T-helper 2 cell treated with Interferon-gamma antibody and Interleukin-4, amounts not matched to agents 5 μg/mL and 100 μg/mL, for 36 hours (primary cell): ENCODE measurements around the gene ALK.

ENCODE experiments used
- DNase-seq: peaks from one replicate; pipeline ENCODE4 v3.0.0; 2021; ENCODE audit warnings: low spot score
- H3K27ac Mint-ChIP-seq: one replicate; pipeline ENCODE4 v1.8.0; 2021; ENCODE audit warnings: mild to moderate bottlenecking, mixed read lengths
- H3K27me3 Mint-ChIP-seq: one replicate; pipeline ENCODE4 v1.8.0; 2021; ENCODE audit warnings: low read depth, mixed read lengths
- H3K36me3 Mint-ChIP-seq: one replicate; pipeline ENCODE4 v1.8.0; 2021; ENCODE audit warnings: low read depth, mixed read lengths
- H3K4me1 Mint-ChIP-seq: one replicate; pipeline ENCODE4 v1.8.0; 2021; ENCODE audit warnings: low read depth, mixed read lengths
- H3K4me3 Mint-ChIP-seq: one replicate; pipeline ENCODE4 v1.8.0; 2022; ENCODE audit warnings: mild to moderate bottlenecking, moderate library complexity, mixed read lengths
- H3K9me3 Mint-ChIP-seq: one replicate; pipeline ENCODE4 v1.8.0; 2021; ENCODE audit warnings: mixed read lengths

ALK gene

DNA sequence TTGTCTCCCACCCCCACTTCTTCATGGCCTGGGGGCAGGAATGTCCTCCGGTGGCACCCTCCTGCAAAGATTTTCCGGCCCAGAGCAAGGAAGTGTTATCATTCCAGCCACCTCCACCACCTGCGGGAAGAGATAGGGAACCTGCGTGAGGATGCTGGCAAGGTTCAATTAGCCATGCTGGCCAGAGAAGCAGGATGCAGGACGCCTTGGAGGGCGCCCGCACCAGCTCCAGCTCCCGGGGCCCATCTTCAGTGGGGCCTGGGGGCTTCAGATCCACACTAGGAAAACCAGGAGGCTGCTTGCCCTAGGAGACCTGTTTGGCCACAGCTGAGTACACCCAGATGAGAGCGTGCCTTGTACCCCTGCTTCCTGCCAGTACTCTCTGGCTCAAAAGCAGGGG is 692.4 kb downstream of the ALK start:
- DNase-seq: no peak
- Mint-ChIP-seq H3K4me3 (no peak overlapping the region), H3K4me1 (no peaks in the 10 kb centered on the region), H3K9me3 (no peaks in the 10 kb centered on the region), H3K27me3 (no peaks in the 10 kb centered on the region), H3K27ac (no peak overlapping the region), H3K36me3 (no peaks in the 10 kb centered on the region)

DNA sequence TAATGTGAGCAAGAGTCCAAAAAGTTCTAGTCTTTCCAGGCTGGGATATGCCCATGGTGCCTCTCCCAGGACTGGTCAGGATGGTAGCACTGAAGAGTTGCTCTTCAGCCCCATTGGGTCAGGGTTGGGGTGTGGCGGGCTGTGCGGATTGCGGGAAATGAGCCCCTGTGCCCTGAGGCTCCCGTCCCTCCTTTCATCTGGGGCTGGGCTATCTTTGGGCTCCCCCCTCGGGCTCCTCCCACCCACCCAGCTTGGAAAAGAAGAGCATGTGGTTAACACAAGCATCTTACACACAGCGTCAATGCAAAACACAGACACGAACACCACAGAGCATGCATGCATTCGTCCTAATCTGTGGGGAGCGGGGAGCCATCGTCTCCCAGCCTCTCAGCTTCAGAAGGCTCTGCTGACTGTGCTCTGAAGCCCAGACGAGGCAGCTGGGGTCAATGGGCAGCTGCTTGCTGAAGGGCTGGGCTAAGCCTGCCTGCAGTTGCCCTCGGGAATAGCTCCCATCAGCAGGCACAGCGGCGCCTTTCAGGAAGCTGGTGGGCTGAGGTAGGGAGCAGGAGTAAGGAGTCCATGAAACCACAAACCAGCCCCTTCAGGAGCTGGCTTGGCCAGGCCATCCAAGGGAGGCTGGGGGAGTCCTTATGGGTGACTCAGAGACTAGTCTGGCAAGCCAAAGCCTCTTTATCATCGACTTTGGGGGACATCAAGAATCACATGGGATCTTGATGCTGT is 693.3 kb downstream of the ALK start:
- H3K9me3 Mint-ChIP-seq: no peaks in the 10 kb centered on the region
- no peaks in the 10 kb centered on the region for H3K27me3 Mint-ChIP-seq

DNA sequence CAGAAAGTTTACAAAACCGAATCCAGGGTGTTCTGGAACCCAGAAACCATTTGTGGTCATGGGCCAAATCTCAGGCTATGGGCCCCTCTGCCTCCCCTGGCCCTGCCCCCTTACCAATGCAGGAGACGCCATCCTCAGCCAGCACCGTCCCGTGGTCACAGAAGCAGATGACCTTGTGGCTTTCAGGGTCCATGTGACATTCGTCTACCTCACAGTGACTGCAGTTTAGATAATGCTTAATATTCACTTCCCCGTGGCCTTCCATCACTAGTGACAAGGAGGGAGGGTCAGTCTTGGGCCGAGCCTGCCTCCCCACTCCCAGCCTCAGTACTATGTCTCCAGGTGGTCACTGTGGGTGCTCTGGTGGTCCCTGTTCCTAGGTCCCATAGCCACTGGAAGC is 694.6 kb downstream of the ALK start:
- Mint-ChIP-seq H3K4me1 (no peaks in the 10 kb centered on the region), H3K36me3 (no peaks in the 10 kb centered on the region), H3K4me3 (no peak overlapping the region), H3K9me3 (no peaks in the 10 kb centered on the region), H3K27me3 (no peaks in the 10 kb centered on the region), H3K27ac (no peak overlapping the region)
- no peak for DNase-seq

More for the DNA sequence above, 693.3 kb downstream of the ALK start:
- no peak overlapping the region for H3K27ac Mint-ChIP-seq
- no peaks in the 10 kb centered on the region for H3K4me1 Mint-ChIP-seq
- no peaks in the 10 kb centered on the region for H3K36me3 Mint-ChIP-seq
- DNase-seq: no peak
- H3K4me3 Mint-ChIP-seq: no peak overlapping the region

DNA sequence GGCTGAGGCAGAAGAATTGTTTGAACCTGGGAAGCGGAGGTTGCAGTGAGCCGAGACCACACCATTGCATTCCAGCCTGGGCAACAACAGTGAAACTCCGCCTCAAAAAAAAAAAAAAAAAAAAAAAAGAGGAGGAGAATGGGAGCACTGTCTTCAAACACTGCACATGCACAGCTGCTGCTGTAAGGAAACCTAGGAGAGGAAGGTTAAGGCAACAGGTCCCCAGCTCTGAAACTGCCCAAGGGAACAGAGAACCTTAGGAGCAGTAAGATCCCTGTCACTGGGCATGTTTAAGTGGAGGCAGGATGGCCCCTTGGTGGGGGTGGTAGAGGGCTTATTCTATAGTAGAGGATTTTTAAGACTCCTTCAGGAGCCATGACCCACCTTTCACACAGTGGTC is 695.0 kb downstream of the ALK start:
- Mint-ChIP-seq H3K4me3 (no peak overlapping the region), H3K36me3 (no peaks in the 10 kb centered on the region), H3K27me3 (no peaks in the 10 kb centered on the region), H3K27ac (no peak overlapping the region), H3K9me3 (no peaks in the 10 kb centered on the region), H3K4me1 (no peaks in the 10 kb centered on the region)
- DNase-seq: no peak

DNA sequence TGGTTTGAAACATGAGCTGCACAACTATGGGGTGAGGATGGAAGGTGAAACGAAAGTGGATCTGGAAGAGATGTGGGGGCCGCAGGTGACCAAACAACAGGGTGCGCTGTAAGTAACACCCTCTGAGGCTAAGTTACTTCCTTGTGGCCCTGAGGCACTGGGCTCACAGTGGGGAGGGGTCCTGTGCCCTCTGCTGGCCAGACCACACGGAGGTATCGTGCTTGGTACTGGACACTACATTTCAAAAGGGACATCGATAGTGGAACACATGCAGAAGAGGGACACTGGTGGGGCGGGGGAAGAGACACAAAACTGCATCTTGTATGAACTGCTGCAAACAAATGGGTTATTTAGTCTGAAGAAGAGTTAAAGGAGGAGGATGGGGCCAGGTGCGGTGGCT is 695.6 kb downstream of the ALK start:
- no peak for DNase-seq
- Mint-ChIP-seq H3K36me3 (no peaks in the 10 kb centered on the region), H3K4me1 (no peaks in the 10 kb centered on the region), H3K4me3 (no peak overlapping the region), H3K9me3 (no peaks in the 10 kb centered on the region), H3K27me3 (no peaks in the 10 kb centered on the region), H3K27ac (no peak overlapping the region)

DNA sequence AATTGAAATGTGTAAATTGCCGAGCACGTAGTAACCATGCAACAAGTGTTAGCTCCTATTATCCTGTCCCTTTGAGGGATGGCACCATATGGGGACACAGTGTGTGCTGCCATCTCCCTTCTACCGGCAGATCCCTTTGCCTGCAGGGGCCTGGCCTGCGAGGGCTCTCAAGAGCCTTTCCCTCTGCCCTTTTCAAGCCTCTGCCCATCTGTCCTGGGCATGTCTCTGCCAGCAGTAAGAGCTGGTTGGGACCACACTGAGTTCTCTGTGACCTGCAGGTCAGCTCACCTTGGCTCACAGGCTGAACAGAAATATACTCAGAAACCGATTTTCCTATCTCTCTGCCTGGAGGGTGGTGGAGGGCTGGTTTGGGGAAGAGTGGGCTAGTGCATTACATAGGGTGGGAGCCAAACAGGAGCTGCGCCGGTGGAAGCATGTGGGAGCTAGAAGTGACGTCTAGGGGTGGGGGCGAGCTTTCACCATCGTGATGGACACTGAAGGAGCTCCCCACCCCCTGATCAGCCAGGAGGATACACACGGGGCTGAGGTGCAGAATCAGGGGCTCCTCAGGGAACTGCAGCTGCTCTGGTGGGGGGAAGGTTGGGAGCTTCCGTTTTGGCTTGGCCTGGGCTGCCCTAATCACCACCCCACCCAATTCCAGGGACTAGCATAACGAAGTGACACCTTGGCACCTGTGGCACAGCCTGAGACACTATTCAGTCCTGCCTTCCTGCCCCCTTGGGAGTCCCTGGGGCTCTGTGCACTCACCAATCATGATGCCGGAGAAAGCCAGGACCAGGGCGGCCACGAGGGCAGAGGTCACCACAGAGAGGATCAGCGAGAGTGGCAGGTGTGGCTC is 696.5 kb downstream of the ALK start:
- DNase-seq: no peak
- H3K27me3 Mint-ChIP-seq: no peaks in the 10 kb centered on the region
- H3K4me1 Mint-ChIP-seq: no peaks in the 10 kb centered on the region
- H3K27ac Mint-ChIP-seq: no peak overlapping the region
- H3K9me3 Mint-ChIP-seq: no peaks in the 10 kb centered on the region
- no peak overlapping the region for H3K4me3 Mint-ChIP-seq
- no peaks in the 10 kb centered on the region for H3K36me3 Mint-ChIP-seq

DNA sequence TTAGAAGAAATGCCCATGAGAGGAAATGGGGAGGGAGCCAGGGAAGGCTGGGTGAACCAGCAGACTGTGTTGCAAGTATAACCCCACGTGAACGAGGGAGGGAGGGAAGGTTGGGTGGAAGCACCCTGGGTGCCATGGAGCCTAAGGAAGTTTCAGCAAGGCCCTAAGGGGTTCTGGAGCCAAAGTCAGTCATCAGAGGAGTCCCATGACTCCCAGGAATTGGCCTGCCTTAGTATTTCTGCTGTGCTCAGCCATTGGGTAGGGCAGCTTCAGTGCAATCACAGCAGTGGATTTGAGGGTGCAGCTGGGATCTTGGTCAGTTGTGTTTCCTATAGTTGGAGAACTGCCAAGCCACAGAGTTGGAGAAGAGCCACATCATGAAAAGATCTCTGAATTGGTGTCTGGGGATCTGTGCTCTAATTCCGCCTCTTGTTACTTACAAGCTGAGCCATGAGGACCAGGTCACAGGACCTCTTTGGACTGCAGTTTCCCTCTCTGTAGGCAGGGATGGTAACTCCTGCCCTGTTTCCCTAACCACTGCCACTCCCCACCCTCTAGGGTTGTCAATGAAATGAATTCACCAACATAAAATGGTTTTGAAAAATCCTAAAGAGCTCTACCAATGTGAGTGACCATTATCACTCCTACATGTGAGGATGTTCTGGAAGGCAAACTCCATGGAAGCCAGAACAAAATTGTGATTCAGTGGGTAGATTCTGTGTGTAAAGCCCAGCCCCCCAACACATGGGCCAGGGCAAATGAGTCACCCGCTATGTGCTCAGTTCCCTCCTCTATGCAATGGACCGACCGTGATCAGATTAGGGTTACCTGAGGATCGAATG is 697.3 kb downstream of the ALK start:
- H3K36me3 Mint-ChIP-seq: no peaks in the 10 kb centered on the region
- H3K27ac Mint-ChIP-seq: no peak overlapping the region
- no peaks in the 10 kb centered on the region for H3K4me1 Mint-ChIP-seq
- H3K9me3 Mint-ChIP-seq: no peaks in the 10 kb centered on the region
- no peak overlapping the region for H3K4me3 Mint-ChIP-seq
- no peak for DNase-seq
- H3K27me3 Mint-ChIP-seq: no peaks in the 10 kb centered on the region

DNA sequence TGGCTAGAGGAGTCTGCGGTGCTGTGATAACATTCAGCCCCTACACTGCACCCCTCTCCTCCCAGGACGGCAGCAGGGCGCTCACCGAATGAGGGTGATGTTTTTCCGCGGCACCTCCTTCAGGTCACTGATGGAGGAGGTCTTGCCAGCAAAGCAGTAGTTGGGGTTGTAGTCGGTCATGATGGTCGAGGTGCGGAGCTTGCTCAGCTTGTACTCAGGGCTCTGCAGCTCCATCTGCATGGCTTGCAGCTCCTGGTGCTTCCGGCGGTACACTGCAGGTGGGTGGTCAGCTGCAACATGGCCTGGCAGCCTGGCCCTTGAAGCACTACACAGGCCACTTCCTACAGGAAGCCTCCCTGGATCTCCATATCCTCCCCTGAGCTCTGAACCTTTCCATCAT is 698.1 kb downstream of the ALK start:
- Mint-ChIP-seq H3K27me3 (no peaks in the 10 kb centered on the region), H3K4me1 (no peaks in the 10 kb centered on the region), H3K9me3 (no peaks in the 10 kb centered on the region), H3K36me3 (no peaks in the 10 kb centered on the region), H3K4me3 (no peak overlapping the region), H3K27ac (no peak overlapping the region)
- no peak for DNase-seq

DNA sequence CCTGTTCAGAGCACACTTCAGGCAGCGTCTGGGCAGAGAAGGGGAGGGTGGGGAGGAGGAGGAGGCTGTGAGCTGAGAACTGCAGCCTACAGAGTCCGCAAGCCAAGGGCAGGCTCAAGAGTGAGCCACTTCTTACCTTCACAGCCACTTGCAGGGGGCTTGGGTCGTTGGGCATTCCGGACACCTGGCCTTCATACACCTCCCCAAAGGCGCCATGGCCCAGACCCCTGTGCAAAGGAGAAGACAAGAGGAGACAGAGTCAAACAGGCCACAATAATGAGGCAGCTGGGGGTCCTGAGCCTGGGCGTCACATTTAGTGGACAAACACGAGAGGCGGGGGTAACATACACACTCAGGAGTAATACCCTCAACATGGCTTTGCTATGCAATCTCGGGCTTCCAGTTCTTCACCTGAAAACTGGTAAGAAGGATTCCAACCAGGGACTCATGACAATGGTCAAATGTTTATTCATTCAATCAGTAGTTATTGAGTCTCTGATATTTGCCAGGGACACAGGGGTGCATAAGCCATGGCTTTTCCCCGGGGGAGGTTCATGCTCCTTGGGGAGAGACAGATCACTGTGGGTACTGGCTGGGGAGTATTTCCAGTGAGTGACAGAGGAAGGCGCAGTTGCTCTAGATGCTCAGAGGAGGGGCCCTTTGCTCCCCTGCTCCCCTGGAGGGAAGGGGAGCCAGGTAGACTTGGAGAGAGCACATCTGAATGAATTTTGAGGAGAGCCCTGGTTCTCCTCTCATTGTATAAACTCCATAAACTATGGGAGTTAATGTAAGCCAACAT is 698.8 kb downstream of the ALK start:
- DNase-seq: no peak
- no peak overlapping the region for H3K4me3 Mint-ChIP-seq
- H3K36me3 Mint-ChIP-seq: no peaks in the 10 kb centered on the region
- H3K9me3 Mint-ChIP-seq: no peaks in the 10 kb centered on the region
- no peaks in the 10 kb centered on the region for H3K27me3 Mint-ChIP-seq
- H3K4me1 Mint-ChIP-seq: no peaks in the 10 kb centered on the region
- H3K27ac Mint-ChIP-seq: no peak overlapping the region

DNA sequence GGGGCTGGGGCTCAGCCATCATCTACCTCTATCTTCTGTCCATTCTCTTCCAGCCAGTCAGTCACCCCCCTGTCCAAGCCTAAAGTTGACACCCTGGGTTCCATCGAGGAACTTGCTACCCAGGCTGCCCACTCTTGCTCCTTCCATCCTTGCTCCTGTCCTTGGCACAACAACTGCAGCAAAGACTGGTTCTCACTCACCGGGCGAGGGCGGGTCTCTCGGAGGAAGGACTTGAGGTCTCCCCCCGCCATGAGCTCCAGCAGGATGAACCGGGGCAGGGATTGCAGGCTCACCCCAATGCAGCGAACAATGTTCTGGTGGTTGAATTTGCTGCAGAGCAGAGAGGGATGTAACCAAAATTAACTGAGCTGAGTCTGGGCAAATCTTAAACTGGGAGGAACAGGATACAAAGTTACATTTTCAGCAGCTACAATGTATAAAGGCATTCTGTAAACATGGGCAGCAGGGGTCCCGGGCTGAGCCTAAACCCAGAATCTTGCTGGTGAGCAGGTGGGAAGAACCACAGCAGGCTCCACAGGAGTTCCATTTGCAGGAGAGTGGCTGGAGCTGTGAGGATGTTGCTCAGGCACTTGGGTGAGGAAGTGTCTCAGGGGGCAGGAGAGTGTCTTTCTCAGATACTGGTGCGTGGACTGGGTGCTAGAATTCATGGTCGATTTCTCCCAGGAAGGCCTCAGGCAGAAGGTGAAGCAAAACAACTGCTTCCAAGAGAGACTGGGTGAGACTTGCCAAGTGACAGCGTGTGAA is 700.7 kb downstream of the ALK start:
- H3K36me3 Mint-ChIP-seq: no peaks in the 10 kb centered on the region
- no peaks in the 10 kb centered on the region for H3K4me1 Mint-ChIP-seq

DNA sequence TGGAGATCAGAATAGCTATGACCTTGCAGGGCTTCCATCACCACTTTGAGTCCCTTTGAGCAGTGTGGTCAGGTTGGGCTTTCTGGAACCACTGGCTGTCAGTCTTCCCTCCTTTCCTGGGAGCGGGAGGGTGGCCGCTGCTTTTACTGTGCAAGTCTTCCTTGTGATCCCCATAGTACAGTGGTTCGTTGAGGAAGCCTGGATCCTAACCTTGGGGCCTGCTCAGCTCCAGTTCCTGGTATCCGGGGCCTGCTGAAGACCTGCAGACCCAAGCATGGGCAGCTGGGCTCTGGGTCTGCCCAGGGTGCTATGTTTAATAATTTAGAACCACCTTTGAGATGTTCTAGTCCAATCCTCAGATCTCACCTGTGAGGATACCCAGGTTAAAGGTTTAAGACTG is 702.0 kb downstream of the ALK start:
- no peaks in the 10 kb centered on the region for H3K27me3 Mint-ChIP-seq
- no peaks in the 10 kb centered on the region for H3K36me3 Mint-ChIP-seq
- H3K4me1 Mint-ChIP-seq: no peaks in the 10 kb centered on the region
- no peak for DNase-seq
- H3K27ac Mint-ChIP-seq: no peak overlapping the region
- H3K9me3 Mint-ChIP-seq: no peaks in the 10 kb centered on the region
- no peak overlapping the region for H3K4me3 Mint-ChIP-seq

More for the DNA sequence above, 700.7 kb downstream of the ALK start:
- Mint-ChIP-seq H3K9me3 (no peaks in the 10 kb centered on the region), H3K4me3 (no peak overlapping the region), H3K27ac (no peak overlapping the region), H3K27me3 (no peaks in the 10 kb centered on the region)
- no peak for DNase-seq

DNA sequence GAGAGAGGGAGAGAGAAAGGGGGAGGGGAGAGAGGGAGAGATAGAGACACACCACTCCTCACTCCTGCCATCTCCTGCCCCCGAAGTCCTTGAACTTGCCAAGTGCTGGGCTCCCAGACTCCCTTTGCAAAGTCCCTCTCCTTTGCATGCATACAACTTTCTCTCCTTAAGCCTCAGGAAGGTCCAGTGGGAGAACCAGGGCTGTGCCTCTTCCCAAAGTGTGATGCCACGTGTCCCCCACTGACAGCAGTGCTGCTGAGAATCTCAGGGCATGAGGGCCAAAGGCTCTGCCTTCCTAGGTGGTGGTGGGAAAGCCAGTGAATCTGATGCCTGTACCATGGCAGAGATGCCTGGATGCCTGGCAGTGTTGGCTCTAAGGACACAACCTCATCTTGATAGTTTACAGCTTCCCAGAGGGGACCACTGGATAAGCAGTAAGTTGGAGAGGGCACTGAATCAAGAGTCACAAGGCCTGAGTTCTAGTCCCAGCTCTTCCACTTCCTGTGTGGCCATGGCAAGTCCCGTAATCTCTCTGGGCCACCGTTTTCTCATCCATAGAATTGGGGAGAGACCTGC is 702.7 kb downstream of the ALK start:
- DNase-seq: no peak
- Mint-ChIP-seq H3K27me3 (no peaks in the 10 kb centered on the region), H3K27ac (no peak overlapping the region), H3K36me3 (no peaks in the 10 kb centered on the region), H3K9me3 (no peaks in the 10 kb centered on the region), H3K4me3 (no peak overlapping the region), H3K4me1 (no peaks in the 10 kb centered on the region)

DNA sequence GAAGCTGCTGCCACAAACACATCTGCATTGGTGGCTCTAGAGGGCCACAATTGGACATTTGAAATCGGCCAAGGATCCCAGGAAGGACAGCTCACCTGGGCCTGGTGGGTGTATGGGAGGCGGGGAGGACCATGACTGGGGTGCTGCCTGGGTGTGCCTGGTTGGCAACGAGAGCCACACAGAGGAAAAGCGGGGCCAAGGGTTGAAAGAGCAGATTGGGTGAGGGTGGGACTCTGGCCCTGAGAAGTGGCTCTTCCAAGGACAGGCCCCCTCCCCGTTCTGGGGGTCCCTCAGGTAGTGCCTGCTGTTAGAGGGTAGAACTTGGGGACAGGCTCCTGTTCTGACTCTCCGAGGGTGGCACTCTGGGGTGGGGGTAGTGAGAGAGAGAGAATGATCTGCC is 703.3 kb downstream of the ALK start:
- no peaks in the 10 kb centered on the region for H3K36me3 Mint-ChIP-seq
- DNase-seq: no peak
- H3K4me3 Mint-ChIP-seq: no peak overlapping the region
- H3K27ac Mint-ChIP-seq: no peak overlapping the region
- no peaks in the 10 kb centered on the region for H3K9me3 Mint-ChIP-seq
- H3K27me3 Mint-ChIP-seq: no peaks in the 10 kb centered on the region
- H3K4me1 Mint-ChIP-seq: no peaks in the 10 kb centered on the region
